ENCODE data around the gene CDPF1.
"Not testable (repeated sequence)": the region's sequence is repeated elsewhere in the genome, so short reads cannot be mapped to it uniquely, and the experiment has no call there.

The CDPF1 gene

GRCh38 chr22:46286006-46286405 lies 35.9 kb upstream of the CDPF1 start:
- no peak for FAIRE-seq
- DNase-seq (ENCODE audit: extremely low spot score, insufficient read length, low read depth), result no peak

GRCh38 chr22:46281866-46282678 lies 32.0 kb upstream of the CDPF1 start:
- no peak for FAIRE-seq
- DNase-seq (ENCODE audit: extremely low spot score, insufficient read length, low read depth), result no peak

- FAIRE-seq, result no peak
- no peak for DNase-seq (ENCODE audit: extremely low spot score, insufficient read length, low read depth)
These were observed 31.0 kb upstream of the CDPF1 start for GRCh38 chr22:46280999-46281623.

- no peak for DNase-seq (ENCODE audit: extremely low spot score, insufficient read length, low read depth)
- no peak for FAIRE-seq
These were observed 30.1 kb upstream of the CDPF1 start for GRCh38 chr22:46280063-46280817.

GRCh38 chr22:46278656-46279645 lies 28.9 kb upstream of the CDPF1 start:
- FAIRE-seq, result no peak
- DNase-seq (ENCODE audit: extremely low spot score, insufficient read length, low read depth), result no peak

- DNase-seq (ENCODE audit: extremely low spot score, insufficient read length, low read depth), result no peak
- FAIRE-seq, result no peak
These were observed 26.5 kb upstream of the CDPF1 start for GRCh38 chr22:46276563-46276962.

- peak; percentile 5 for FAIRE-seq
These were observed 25.5 kb upstream of the CDPF1 start for GRCh38 chr22:46275455-46276122.

GRCh38 chr22:46274381-46274780 lies 24.3 kb upstream of the CDPF1 start:
- FAIRE-seq (no peak), DNase-seq (ENCODE audit: extremely low spot score, insufficient read length, low read depth) (no peak)

More at GRCh38 chr22:46275455-46276122, 25.5 kb upstream of the CDPF1 start:
- no peak for DNase-seq (ENCODE audit: extremely low spot score, insufficient read length, low read depth)

- FAIRE-seq (no peak), DNase-seq (ENCODE audit: extremely low spot score, insufficient read length, low read depth) (no peak)
These were observed 23.5 kb upstream of the CDPF1 start for GRCh38 chr22:46273432-46274148.

GRCh38 chr22:46272762-46273431 lies 22.8 kb upstream of the CDPF1 start:
- DNase-seq (ENCODE audit: extremely low spot score, insufficient read length, low read depth), result no peak
- FAIRE-seq, result no peak

- FAIRE-seq, result no peak
- DNase-seq (ENCODE audit: extremely low spot score, insufficient read length, low read depth), result no peak
These were observed 22.1 kb upstream of the CDPF1 start for GRCh38 chr22:46272196-46272595.

GRCh38 chr22:46269564-46269963 lies 19.5 kb upstream of the CDPF1 start:
- FAIRE-seq (no peak), DNase-seq (ENCODE audit: extremely low spot score, insufficient read length, low read depth) (no peak)

GRCh38 chr22:46267431-46268279 lies 17.6 kb upstream of the CDPF1 start, which contains the start of gene TTC38:
Gene TTC38, plus strand, starts transcription at chr22:46268008. Its CDS starts 32 bp downstream, at chr22:46268040.
- DNase-seq (ENCODE audit: extremely low spot score, insufficient read length, low read depth) (peak; percentile 85), FAIRE-seq (peak; percentile 75)

- FAIRE-seq; DNase-seq (ENCODE audit: extremely low spot score, insufficient read length, low read depth): not testable (repeated sequence)
These were observed 15.5 kb upstream of the CDPF1 start for GRCh38 chr22:46265627-46266026.

GRCh38 chr22:46264520-46264919 lies 14.4 kb upstream of the CDPF1 start:
- not testable (repeated sequence) for DNase-seq (ENCODE audit: extremely low spot score, insufficient read length, low read depth); FAIRE-seq

- FAIRE-seq (no peak), DNase-seq (ENCODE audit: extremely low spot score, insufficient read length, low read depth) (no peak)
These were observed 13.1 kb upstream of the CDPF1 start, which contains the start of gene PKDREJ for GRCh38 chr22:46263216-46263590. Gene PKDREJ, minus strand, starts transcription at chr22:46263343. Its CDS starts 21 bp downstream, at chr22:46263322.

All from GM18507 (cell line).